DOHH2 (cell line): ENCODE measurements around the gene KRTAP5-1.
A peak's percentile ranks its signal among the peaks of the same experiment; 100 is the strongest.

Experiments used
- H3F3A ChIP-seq: fragments of 200-600 bp; sonication (generic), shearing (Covaris generic); 2 replicates; pipeline ENCODE4 v1.6.0; 2016; ENCODE audit warnings: antibody characterized with exemption, mild to moderate bottlenecking; ENCODE audit not compliant: control insufficient read depth, insufficient read depth
- H3K27ac ChIP-seq: fragments of 200-600 bp; sonication (generic); 2 replicates; pipeline ENCODE4 v1.5.1; 2014; ENCODE audit warnings: low read depth, mild to moderate bottlenecking, low read length, moderate library complexity
- H3K27me3 ChIP-seq: fragments of 200-600 bp; sonication (generic); 2 replicates; pipeline ENCODE4 v1.6.1; 2014; ENCODE audit warnings: mild to moderate bottlenecking, low read length, mixed read lengths; ENCODE audit not compliant: control insufficient read depth
- H3K36me3 ChIP-seq: fragments of 200-600 bp; sonication (generic); 2 replicates; pipeline ENCODE4 v1.6.1; 2014; ENCODE audit warnings: mild to moderate bottlenecking, low read length, moderate library complexity, mixed read lengths; ENCODE audit not compliant: control insufficient read depth
- H3K4me1 ChIP-seq: fragments of 200-600 bp; sonication (generic); 2 replicates; pipeline ENCODE4 v1.6.1; 2014; ENCODE audit warnings: mild to moderate bottlenecking, low read length, mixed read lengths; ENCODE audit not compliant: control insufficient read depth
- H3K4me2 ChIP-seq: fragments of 200-600 bp; sonication (generic); 2 replicates; pipeline ENCODE4 v1.6.0; 2014; ENCODE audit warnings: mild to moderate bottlenecking, low read length, moderate library complexity
- H3K4me3 ChIP-seq: fragments of 200-600 bp; sonication (generic); 2 replicates; pipeline ENCODE4 v1.5.1; 2014; ENCODE audit warnings: mild to moderate bottlenecking, low read length, mixed read lengths
- H3K79me2 ChIP-seq: fragments of 200-600 bp; sonication (generic); 2 replicates; pipeline ENCODE4 v1.6.1; 2014; ENCODE audit warnings: mild to moderate bottlenecking, low read length, mixed read lengths; ENCODE audit not compliant: control insufficient read depth
- H3K9me2 ChIP-seq: fragments of 200-600 bp; sonication (generic); replicated peaks from 2 replicates; pipeline ENCODE4 v1.6.1; 2014; ENCODE audit warnings: mild to moderate bottlenecking, low read length, mixed read lengths; ENCODE audit not compliant: control insufficient read depth
- H3K9me3 ChIP-seq: fragments of 200-600 bp; sonication (generic); 2 replicates; pipeline ENCODE4 v1.6.1; 2014; ENCODE audit warnings: antibody characterized with exemption, low read length, mixed read lengths; ENCODE audit not compliant: control insufficient read depth, insufficient read depth
- H4K20me1 ChIP-seq: fragments of 200-600 bp; sonication (generic); 2 replicates; pipeline ENCODE4 v1.6.0; 2014; ENCODE audit warnings: low read depth, mild to moderate bottlenecking, antibody characterized with exemption, low read length, moderate library complexity; ENCODE audit not compliant: control insufficient read depth, insufficient read depth
- EZH2phosphoT487 ChIP-seq: fragments of 200-600 bp; sonication (generic); IDR thresholded peaks from 2 replicates; pipeline ENCODE4 v1.6.1; 2017; ENCODE audit warnings: borderline replicate concordance, mild to moderate bottlenecking, antibody characterized with exemption, low read length, moderate library complexity, mixed read lengths
- TF ChIP-seq, protein P1 (sequence below): fragments of 200-600 bp; sonication (generic); IDR thresholded peaks from one replicate; pipeline ENCODE4 v1.5.1; 2014; ENCODE audit warnings: antibody characterized with exemption, mild to moderate bottlenecking, low read depth, low read length; ENCODE audit not compliant: poor library complexity, severe bottlenecking

The KRTAP5-1 gene

DNA sequence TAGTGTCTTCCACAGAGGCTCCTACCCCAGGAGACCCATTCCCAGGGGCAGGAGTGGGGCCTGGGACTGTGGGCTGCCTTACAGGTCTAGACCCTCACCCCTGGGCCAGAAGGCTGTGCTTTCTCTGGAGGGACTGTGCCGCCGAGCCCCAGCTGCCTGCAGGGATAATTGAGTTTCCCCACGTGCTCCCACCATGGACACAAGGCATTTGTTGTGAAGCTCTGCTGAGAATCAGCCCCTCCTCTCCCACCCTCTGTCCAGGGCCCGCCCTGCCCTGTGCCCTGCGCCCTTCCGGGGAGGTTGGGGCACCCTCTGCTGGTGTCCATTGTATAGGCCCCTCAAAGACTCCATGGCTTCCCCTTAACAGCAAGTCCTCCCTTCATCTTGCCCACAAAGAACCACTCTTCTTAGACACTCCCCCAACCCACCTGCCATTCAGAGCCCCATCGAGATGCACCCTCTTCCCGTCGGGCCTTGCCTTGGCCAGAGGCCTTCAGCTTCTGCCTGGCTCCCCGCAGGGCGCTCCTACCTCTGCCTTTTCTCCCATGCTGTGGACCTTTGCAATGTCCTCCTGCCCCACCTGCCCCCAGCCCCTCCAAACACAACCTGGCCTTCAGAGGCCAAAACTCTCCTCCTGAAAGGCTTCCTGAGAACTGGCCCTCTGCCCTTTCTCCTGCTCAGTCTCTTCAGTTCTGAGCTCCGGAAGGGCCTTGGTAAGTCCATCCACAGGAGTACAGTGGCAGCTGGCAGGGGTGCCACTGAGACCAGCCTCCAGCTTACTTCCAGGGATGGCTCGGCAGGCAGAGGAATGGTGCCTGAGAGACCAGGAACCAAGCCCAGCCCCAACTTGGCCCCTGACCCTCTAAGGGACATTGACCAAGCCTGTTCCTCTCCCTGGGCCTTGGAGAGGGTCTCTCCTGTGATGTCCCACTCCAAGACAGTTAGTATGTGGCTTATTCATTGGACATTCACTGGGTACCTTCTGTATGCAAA is 35.4 kb downstream of the KRTAP5-1 start:
- no peak overlapping the region for H3K4me3 ChIP-seq
- H3K9me3 ChIP-seq: no peaks in the 10 kb centered on the region
- H3K79me2 ChIP-seq: no peaks in the 10 kb centered on the region
- no peaks in the 10 kb centered on the region for H3K36me3 ChIP-seq
- no peaks in the 10 kb centered on the region for H3K9me2 ChIP-seq
- TF ChIP-seq, protein P1, sequence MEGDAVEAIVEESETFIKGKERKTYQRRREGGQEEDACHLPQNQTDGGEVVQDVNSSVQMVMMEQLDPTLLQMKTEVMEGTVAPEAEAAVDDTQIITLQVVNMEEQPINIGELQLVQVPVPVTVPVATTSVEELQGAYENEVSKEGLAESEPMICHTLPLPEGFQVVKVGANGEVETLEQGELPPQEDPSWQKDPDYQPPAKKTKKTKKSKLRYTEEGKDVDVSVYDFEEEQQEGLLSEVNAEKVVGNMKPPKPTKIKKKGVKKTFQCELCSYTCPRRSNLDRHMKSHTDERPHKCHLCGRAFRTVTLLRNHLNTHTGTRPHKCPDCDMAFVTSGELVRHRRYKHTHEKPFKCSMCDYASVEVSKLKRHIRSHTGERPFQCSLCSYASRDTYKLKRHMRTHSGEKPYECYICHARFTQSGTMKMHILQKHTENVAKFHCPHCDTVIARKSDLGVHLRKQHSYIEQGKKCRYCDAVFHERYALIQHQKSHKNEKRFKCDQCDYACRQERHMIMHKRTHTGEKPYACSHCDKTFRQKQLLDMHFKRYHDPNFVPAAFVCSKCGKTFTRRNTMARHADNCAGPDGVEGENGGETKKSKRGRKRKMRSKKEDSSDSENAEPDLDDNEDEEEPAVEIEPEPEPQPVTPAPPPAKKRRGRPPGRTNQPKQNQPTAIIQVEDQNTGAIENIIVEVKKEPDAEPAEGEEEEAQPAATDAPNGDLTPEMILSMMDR: peak; percentile 28
- no peak for TF ChIP-seq EZH2phosphoT487
- H3F3A ChIP-seq: no peaks in the 10 kb centered on the region
- no peak overlapping the region for H3K27ac ChIP-seq
- no peaks in the 10 kb centered on the region for H4K20me1 ChIP-seq
- peaks cover 6% of the 10 kb centered on the region; the same call in 1 of the 2 replicates for H3K4me1 ChIP-seq
- H3K27me3 ChIP-seq: peaks cover 24% of the 10 kb centered on the region
- H3K4me2 ChIP-seq: no peak overlapping the region

DNA sequence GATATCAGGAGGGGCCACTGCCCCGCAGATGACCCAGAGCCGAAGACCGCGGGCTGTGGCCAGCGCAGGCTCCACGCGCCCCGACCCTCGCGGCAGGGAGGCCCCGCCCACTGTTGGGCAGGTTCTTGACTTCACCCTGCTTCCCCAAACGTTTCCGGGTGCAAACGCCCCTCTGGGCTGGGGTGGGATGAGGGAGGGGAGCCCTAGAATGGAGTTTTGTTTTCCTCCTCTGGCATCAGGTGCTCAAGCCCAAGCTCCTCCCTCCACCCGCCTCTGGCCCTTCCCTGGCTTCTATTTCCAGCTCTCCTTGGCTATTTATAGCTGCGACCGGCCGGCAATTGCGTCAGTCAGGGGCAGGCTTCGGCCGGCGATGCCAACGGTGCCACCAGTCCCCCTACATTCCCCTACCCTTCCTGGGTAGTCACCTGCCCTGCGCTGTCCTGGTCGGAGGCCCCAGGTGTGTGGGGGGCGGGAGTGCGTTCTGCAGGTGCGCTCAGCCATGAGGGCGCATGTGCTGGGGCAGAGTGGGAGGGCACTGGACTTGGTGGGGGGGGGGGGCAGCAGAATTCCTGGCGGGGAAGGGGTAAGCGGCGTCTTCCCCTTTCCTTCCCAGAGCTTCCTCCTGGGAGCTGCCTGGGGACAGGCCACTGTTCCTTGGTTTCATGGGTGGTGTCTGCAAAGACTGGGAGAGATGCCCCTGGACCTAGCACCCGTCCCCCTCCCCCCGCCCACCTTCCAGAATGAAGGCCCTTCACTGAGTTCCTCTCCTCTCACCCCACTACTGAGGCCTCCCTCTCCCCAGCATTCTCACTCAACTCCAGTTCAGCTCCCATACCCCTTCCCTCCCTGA is 36.6 kb downstream of the KRTAP5-1 start:
- no peaks in the 10 kb centered on the region for H3F3A ChIP-seq
- no peak overlapping the region for H3K27ac ChIP-seq
- H3K27me3 ChIP-seq: peaks cover 24% of the 10 kb centered on the region
- H3K79me2 ChIP-seq: no peaks in the 10 kb centered on the region
- H3K9me2 ChIP-seq: no peaks in the 10 kb centered on the region
- no peak overlapping the region for H3K4me3 ChIP-seq
- no peaks in the 10 kb centered on the region for H3K36me3 ChIP-seq
- H3K4me1 ChIP-seq: peaks cover 6% of the 10 kb centered on the region; the same call in 1 of the 2 replicates
- no peaks in the 10 kb centered on the region for H3K9me3 ChIP-seq
- H3K4me2 ChIP-seq: no peak overlapping the region
- no peaks in the 10 kb centered on the region for H4K20me1 ChIP-seq
- TF ChIP-seq, protein P1: no peak
- TF ChIP-seq EZH2phosphoT487: no peak

DNA sequence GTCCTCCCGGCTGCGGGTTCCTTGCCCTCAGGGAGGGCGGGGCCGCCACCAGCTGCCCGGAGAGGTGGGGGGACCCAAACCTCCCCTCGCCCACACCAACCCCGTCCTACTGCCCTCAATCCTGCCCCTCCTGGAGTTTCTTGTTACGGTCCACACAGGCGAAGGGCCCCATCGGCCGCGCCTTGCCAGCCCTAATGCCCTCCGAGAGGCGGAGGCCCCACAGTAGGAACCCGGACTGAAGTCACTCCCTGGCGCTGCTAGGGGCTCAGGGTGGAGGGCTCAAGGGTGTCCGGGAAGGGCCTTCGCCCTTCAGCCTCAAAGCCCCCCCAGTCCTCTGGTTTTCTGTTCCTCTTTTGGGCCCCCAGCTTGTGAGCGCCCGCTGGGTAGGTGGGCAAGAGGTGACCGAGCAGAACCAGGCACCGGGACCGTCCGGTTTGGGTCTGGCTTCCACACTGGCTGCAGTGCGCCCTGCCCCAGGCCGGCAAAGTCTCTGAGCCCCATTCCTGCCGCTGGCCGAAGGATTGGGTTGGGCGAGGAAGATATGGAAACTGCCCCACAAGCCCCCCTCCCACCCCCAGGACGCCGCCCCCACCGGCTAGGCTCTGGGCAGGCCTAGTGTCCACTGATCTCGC is 37.5 kb downstream of the KRTAP5-1 start:
- no peaks in the 10 kb centered on the region for H3K9me2 ChIP-seq
- H3K4me2 ChIP-seq: no peak overlapping the region
- H3K36me3 ChIP-seq: no peaks in the 10 kb centered on the region
- TF ChIP-seq, protein P1: no peak
- no peak for TF ChIP-seq EZH2phosphoT487
- peaks cover 24% of the 10 kb centered on the region for H3K27me3 ChIP-seq
- no peaks in the 10 kb centered on the region for H3K9me3 ChIP-seq
- no peak overlapping the region for H3K27ac ChIP-seq
- H3K79me2 ChIP-seq: no peaks in the 10 kb centered on the region
- H3F3A ChIP-seq: no peaks in the 10 kb centered on the region
- H4K20me1 ChIP-seq: no peaks in the 10 kb centered on the region
- no peak overlapping the region for H3K4me3 ChIP-seq
- peaks cover 6% of the 10 kb centered on the region; the same call in 1 of the 2 replicates for H3K4me1 ChIP-seq
